H1 (cell line): ENCODE data around the gene TTC28. TPM values are rescaled to one million over a fixed set of nuclear protein-coding genes. Genes with fewer than 3 reads are reported as not detected.

Source experiments
- CTCF ChIA-PET: fragments of 300-600 bp; sonication (Branson Sonifier 250); formaldehyde crosslinking; loops from one replicate; lab custom pipeline; 2021; ENCODE audit not compliant: partially characterized antibody; lab: Charles Lee
- POLR2A ChIA-PET: fragments of 300-600 bp; sonication (Branson Sonifier 250); formaldehyde crosslinking; loops from one replicate; lab custom pipeline; 2021; ENCODE audit warnings: inconsistent platforms; ENCODE audit not compliant: partially characterized antibody; lab: Charles Lee
- DNase-seq, 2 experiments: peaks; one replicate each; pipeline versions ENCODE4 v3.0.0 to v3.0.0-alpha.2; 2010 to 2022; ENCODE audit warnings: low spot score in 2 of 2, low read depth in 1 of 2, mixed read lengths in 1 of 2
- FAIRE-seq: peaks from 2 replicates; lab custom pipeline; 2011; peaks lifted over from hg19 to GRCh38; lab: Jason Lieb, UNC
- H2AFZ ChIP-seq: 2 replicates; pipeline ENCODE4 v1.8.1; 2012; ENCODE audit warnings: low read length, inconsistent platforms
- H2AK5ac ChIP-seq: 2 replicates; pipeline ENCODE4 v1.6.1; 2013; ENCODE audit warnings: low read depth, low read length
- H2BK120ac ChIP-seq: replicated peaks from 2 replicates; pipeline ENCODE3; 2013; ENCODE audit warnings: low read depth, low read length, inconsistent platforms
- H2BK12ac ChIP-seq: 2 replicates; pipeline ENCODE4 v1.6.1; 2013; ENCODE audit warnings: low read depth, low read length
- H2BK15ac ChIP-seq: 2 replicates; pipeline ENCODE4 v1.6.1; 2013; ENCODE audit warnings: low read length
- H2BK20ac ChIP-seq: 2 replicates; pipeline ENCODE4 v1.6.1; 2013; ENCODE audit warnings: low read length
- H2BK5ac ChIP-seq: 2 replicates; pipeline ENCODE4 v1.6.1; 2013; ENCODE audit warnings: low read depth, low read length
- H3K14ac ChIP-seq: 2 replicates; pipeline ENCODE4 v1.6.1; 2013; ENCODE audit warnings: inconsistent platforms; ENCODE audit not compliant: insufficient read length
- H3K18ac ChIP-seq: 2 replicates; pipeline ENCODE4 v1.6.1; 2013; ENCODE audit warnings: low read length; ENCODE audit errors: extremely low read depth
- H3K23ac ChIP-seq: 2 replicates; pipeline ENCODE4 v1.6.1; 2013; ENCODE audit warnings: inconsistent platforms; ENCODE audit not compliant: insufficient read length
- H3K23me2 ChIP-seq: 2 replicates; pipeline ENCODE4 v1.6.1; 2013; ENCODE audit warnings: low read depth, low read length
- H3K27ac ChIP-seq: 2 replicates; pipeline ENCODE4 v1.6.1; 2011; ENCODE audit warnings: low read depth, low read length, inconsistent platforms
- H3K27me3 ChIP-seq, 4 experiments: replicated peaks in 1 of 4; 1 replicate in 1 of 4; 2 replicates in 3 of 4; pipeline versions ENCODE4 v1.6.1 to v1.8.1; 2011 to 2013; ENCODE audit warnings: low read length in 3 of 4, mild to moderate bottlenecking in 3 of 4, inconsistent platforms in 2 of 4, mixed read lengths in 2 of 4, moderate library complexity in 1 of 4; ENCODE audit not compliant: control insufficient read depth in 3 of 4, insufficient read depth in 3 of 4; ENCODE audit errors: extremely low read depth in 1 of 4
- H3K36me3 ChIP-seq, 4 experiments: 2 replicates each; pipeline versions ENCODE4 v1.6.1 to v1.8.1; 2011 to 2013; ENCODE audit warnings: mild to moderate bottlenecking in 4 of 4, low read length in 3 of 4, moderate library complexity in 2 of 4, control low read depth in 1 of 4, inconsistent platforms in 1 of 4; ENCODE audit not compliant: insufficient read depth in 4 of 4, control insufficient read depth in 2 of 4
- H3K4ac ChIP-seq: replicated peaks from 2 replicates; pipeline ENCODE3; 2013; ENCODE audit warnings: low read length, low read depth, mixed read lengths, inconsistent platforms; ENCODE audit not compliant: insufficient read length
- H3K4me1 ChIP-seq, 4 experiments: replicated peaks in 1 of 4; 1 replicate in 1 of 4; 2 replicates in 3 of 4; pipeline versions ENCODE4 v1.6.1 to v1.8.1; 2011 to 2013; ENCODE audit warnings: low read length in 3 of 4, inconsistent platforms in 2 of 4, mixed read lengths in 1 of 4; ENCODE audit not compliant: insufficient read depth in 4 of 4, control insufficient read depth in 3 of 4
- H3K4me2 ChIP-seq, 2 experiments: 2 replicates each; pipeline versions ENCODE4 v1.6.1 to v1.8.1; 2011 to 2013; ENCODE audit warnings: low read depth in 2 of 2, low read length in 2 of 2, control low read depth in 1 of 2, inconsistent platforms in 1 of 2, mild to moderate bottlenecking in 1 of 2; ENCODE audit not compliant: insufficient read depth in 1 of 2
- H3K4me3 ChIP-seq, 4 experiments: fragments of 200-600, 300-600 bp in 1 of 4; sonication (generic), shearing (Covaris generic), sonication (Bioruptor Twin) in 1 of 4; 2 replicates each; pipeline versions ENCODE4 v1.5.1 to v1.8.1; 2011 to 2016; ENCODE audit warnings: low read length in 4 of 4, low read depth in 3 of 4, control low read depth in 2 of 4, inconsistent platforms in 2 of 4, mild to moderate bottlenecking in 2 of 4, mixed read lengths in 1 of 4, moderate library complexity in 1 of 4; ENCODE audit not compliant: insufficient read depth in 2 of 4; ENCODE audit errors: extremely low read depth in 1 of 4
- H3K56ac ChIP-seq: replicated peaks from 2 replicates; pipeline ENCODE3; 2013; ENCODE audit warnings: low read depth, mild to moderate bottlenecking, mixed read lengths, low read length, inconsistent platforms; ENCODE audit not compliant: insufficient read length
- H3K79me1 ChIP-seq: 2 replicates; pipeline ENCODE4 v1.6.1; 2013; ENCODE audit warnings: low read depth, low read length, control low read depth
- H3K79me2 ChIP-seq, 2 experiments: 2 replicates each; pipeline versions ENCODE4 v1.6.1 to v1.8.1; 2012 to 2013; ENCODE audit warnings: low read length in 2 of 2, mild to moderate bottlenecking in 2 of 2, inconsistent platforms in 1 of 2; ENCODE audit not compliant: insufficient read depth in 2 of 2, control insufficient read depth in 1 of 2
- H3K9ac ChIP-seq, 4 experiments: replicated peaks in 1 of 4; 1 replicate in 1 of 4; 2 replicates in 3 of 4; pipeline versions ENCODE4 v1.6.1 to v1.8.1; 2011 to 2013; ENCODE audit warnings: low read depth in 3 of 4, low read length in 3 of 4, control low read depth in 2 of 4, mild to moderate bottlenecking in 2 of 4, moderate library complexity in 2 of 4, inconsistent platforms in 1 of 4; ENCODE audit errors: extremely low read depth in 1 of 4
- H3K9me3 ChIP-seq, 2 experiments: 2 replicates each; pipeline versions ENCODE4 v1.6.1 to v1.8.1; 2012 to 2013; ENCODE audit warnings: mild to moderate bottlenecking in 2 of 2, moderate library complexity in 2 of 2, control low read depth in 1 of 2, inconsistent platforms in 1 of 2, low read depth in 1 of 2, low read length in 1 of 2, mixed read lengths in 1 of 2; ENCODE audit not compliant: insufficient read depth in 2 of 2
- H4K20me1 ChIP-seq, 2 experiments: replicated peaks in 1 of 2; 2 replicates each; pipeline versions ENCODE3 to v1.8.1; 2011 to 2013; ENCODE audit warnings: inconsistent platforms in 2 of 2, low read length in 2 of 2, mild to moderate bottlenecking in 1 of 2; ENCODE audit not compliant: insufficient read depth in 2 of 2, control insufficient read depth in 1 of 2
- H4K5ac ChIP-seq: 2 replicates; pipeline ENCODE4 v1.6.1; 2013; ENCODE audit warnings: low read length, low read depth, mixed read lengths, inconsistent platforms; ENCODE audit not compliant: insufficient read length
- H4K8ac ChIP-seq: 2 replicates; pipeline ENCODE4 v1.8.0; 2013; ENCODE audit warnings: mild to moderate bottlenecking, moderate library complexity, low read length, inconsistent platforms; ENCODE audit not compliant: insufficient read depth; ENCODE audit errors: extremely low read depth
- H4K91ac ChIP-seq: replicated peaks from 2 replicates; pipeline ENCODE3; 2013; ENCODE audit warnings: low read length, mixed read lengths, inconsistent platforms; ENCODE audit not compliant: insufficient read length
- ATF2 ChIP-seq: IDR thresholded peaks from 2 replicates; pipeline ENCODE4 v1.6.1; 2012; ENCODE audit warnings: low read length, inconsistent platforms
- BRCA1 ChIP-seq: IDR thresholded peaks from 2 replicates; pipeline ENCODE4 v1.6.1; 2012; ENCODE audit warnings: low read depth, low read length, improper control_type of control experiment
- CBX5 ChIP-seq: fragments of 300-800, 300-1000 bp; sonication (generic); IDR thresholded peaks from 2 replicates; pipeline ENCODE4 v1.7.1; 2016; ENCODE audit warnings: antibody characterized with exemption, low read length, low read depth
- CHD1 ChIP-seq: IDR thresholded peaks from 2 replicates; pipeline ENCODE4 v1.6.1; 2012; ENCODE audit warnings: low read depth, low read length, improper control_type of control experiment
- E2F6 ChIP-seq: IDR thresholded peaks from 2 replicates; pipeline ENCODE4 v1.6.1; 2012; ENCODE audit warnings: inconsistent platforms
- HDAC6 ChIP-seq: IDR thresholded peaks from one replicate; pipeline ENCODE4 v1.7.1; 2012; ENCODE audit warnings: low read depth, mild to moderate bottlenecking, inconsistent platforms, low read length, moderate library complexity
- POU5F1 ChIP-seq: IDR thresholded peaks from 2 replicates; pipeline ENCODE4 v1.6.1; 2011; ENCODE audit warnings: low read depth, mild to moderate bottlenecking, low read length, moderate library complexity
- RNF2 ChIP-seq: fragments of 200-900, 300-1000 bp; sonication (generic); IDR thresholded peaks from 2 replicates; pipeline ENCODE4 v1.7.1; 2016; ENCODE audit warnings: borderline replicate concordance, low read depth, mild to moderate bottlenecking, antibody characterized with exemption, low read length; ENCODE audit not compliant: poor library complexity, severe bottlenecking; ENCODE audit errors: missing control alignments
- RXRA ChIP-seq: IDR thresholded peaks from 2 replicates; pipeline ENCODE4 v1.6.1; 2011; ENCODE audit warnings: low read depth, mild to moderate bottlenecking, low read length, moderate library complexity; ENCODE audit not compliant: insufficient read depth
- SP4 ChIP-seq: IDR thresholded peaks from 2 replicates; pipeline ENCODE4 v1.6.1; 2012; ENCODE audit warnings: low read length, inconsistent platforms
- WGBS, 2 experiments: shearing (Covaris generic) in 1 of 2; methylation state at CpG; one replicate each; pipeline versions ENCODE4 v1.1.6 to v1.1.7; 2013 to 2015; ENCODE audit warnings: low lambda C conversion rate in 2 of 2, mixed read lengths in 2 of 2, inconsistent platforms in 1 of 2, low coverage in 1 of 2, missing lambda C conversion rate in 1 of 2; ENCODE audit not compliant: insufficient replicate concordance in 2 of 2, insufficient coverage in 1 of 2, insufficient read length in 1 of 2; ENCODE audit errors: extremely low coverage in 1 of 2, missing lambda C conversion rate in 1 of 2; 5-methylcytosine and 5-hydroxymethylcytosine counted together
- polyA plus RNA-seq, 7 experiments: library from polyadenylated mRNA; depleted of rRNA in 3 of 7; stranded (reverse) in 5 of 7; unstranded in 2 of 7; fragments of >200 nt in 5 of 7; fragments of 200-250 nt in 2 of 7; gene quantifications; 1 replicate in 5 of 7; 2 replicates in 1 of 7; 4 replicates in 1 of 7; pipeline versions ENCODE4 v1.2.1 to v1.2.3, GENCODE V29; 2011 to 2013; ENCODE audit warnings: missing spikeins in 2 of 7, mixed read lengths in 2 of 7
- total RNA-seq: library from RNA; stranded (reverse); fragmentation: NEBNext Ultra II Directional; extraction: Animal tissue kit (Norgen Biotek cat#: 25700); gene quantifications from 2 replicates; pipeline ENCODE4 v1.2.1, GENCODE V29; 2021

TTC28 gene
- total and polyA plus RNA-seq, 2 of the 8 experiments (the other 6 are each of a cell fraction or from before 2014, with no cell fraction given) = 2.6 to 12.6 TPM

- POLR2A ChIA-PET = interaction anchor here (0.6 kb wide), 1 partner anchor 14 kb away, joined by 3 read pairs; no protein-coding TSS in a partner anchor
- 91% methylated on average over 4 of the region's 4 CpGs; no CpG with 5 or more reads in 1 of the 2 experiments for WGBS, 2 experiments
- TF ChIP-seq RXRA = no peak
- no peak for TF ChIP-seq RNF2
- TF ChIP-seq ATF2 = no peak
- no peak for TF ChIP-seq CBX5
- no peak for TF ChIP-seq SP4
- no peak for TF ChIP-seq HDAC6
- no peak for TF ChIP-seq CHD1
- TF ChIP-seq BRCA1 = no peak
- no peak for TF ChIP-seq POU5F1
- no peak for TF ChIP-seq E2F6
Observed at GRCh38 chr22:28407645-28408044, 272.0 kb downstream of the TTC28 start.

More at GRCh38 chr22:28407645-28408044, 272.0 kb downstream of the TTC28 start:
- Histone ChIP-seq H3K9ac (no peak overlapping the region), H3K36me3 (no peaks in the 10 kb centered on the region), H3K79me2 (no peaks in the 10 kb centered on the region), H4K91ac (no peak overlapping the region), H3K18ac (no peak overlapping the region), H4K8ac (no peak overlapping the region), H3K79me1 (no peaks in the 10 kb centered on the region), H3K4ac (no peak overlapping the region), H2BK15ac (no peak overlapping the region), H3K27me3 (no peaks in the 10 kb centered on the region), H3K4me1 (no peaks in the 10 kb centered on the region), H2AK5ac (no peak overlapping the region), H2AFZ (no peak overlapping the region), H3K27ac (no peak overlapping the region), H2BK5ac (no peak overlapping the region), H2BK120ac (no peak overlapping the region), H3K56ac (no peak overlapping the region), H4K5ac (no peak overlapping the region), H2BK20ac (no peak overlapping the region), H3K23me2 (no peaks in the 10 kb centered on the region), H3K4me3 (no peak overlapping the region), H2BK12ac (no peak overlapping the region), H4K20me1 (no peaks in the 10 kb centered on the region), H3K14ac (no peak overlapping the region), H3K23ac (no peak overlapping the region), H3K9me3 (no peaks in the 10 kb centered on the region), H3K4me2 (no peak overlapping the region)
- FAIRE-seq = no peak
- CTCF ChIA-PET = no interaction called here
- no peak for DNase-seq
